CD4-positive, alpha-beta T cell treated with Interleukin-15 for 4 hours (primary cell): ENCODE data around the gene NUP205.

Source experiments
- DNase-seq: peaks from one replicate; pipeline ENCODE4 v3.0.0-alpha.2; 2020; ENCODE audit warnings: low spot score

NUP205 gene, protein sequence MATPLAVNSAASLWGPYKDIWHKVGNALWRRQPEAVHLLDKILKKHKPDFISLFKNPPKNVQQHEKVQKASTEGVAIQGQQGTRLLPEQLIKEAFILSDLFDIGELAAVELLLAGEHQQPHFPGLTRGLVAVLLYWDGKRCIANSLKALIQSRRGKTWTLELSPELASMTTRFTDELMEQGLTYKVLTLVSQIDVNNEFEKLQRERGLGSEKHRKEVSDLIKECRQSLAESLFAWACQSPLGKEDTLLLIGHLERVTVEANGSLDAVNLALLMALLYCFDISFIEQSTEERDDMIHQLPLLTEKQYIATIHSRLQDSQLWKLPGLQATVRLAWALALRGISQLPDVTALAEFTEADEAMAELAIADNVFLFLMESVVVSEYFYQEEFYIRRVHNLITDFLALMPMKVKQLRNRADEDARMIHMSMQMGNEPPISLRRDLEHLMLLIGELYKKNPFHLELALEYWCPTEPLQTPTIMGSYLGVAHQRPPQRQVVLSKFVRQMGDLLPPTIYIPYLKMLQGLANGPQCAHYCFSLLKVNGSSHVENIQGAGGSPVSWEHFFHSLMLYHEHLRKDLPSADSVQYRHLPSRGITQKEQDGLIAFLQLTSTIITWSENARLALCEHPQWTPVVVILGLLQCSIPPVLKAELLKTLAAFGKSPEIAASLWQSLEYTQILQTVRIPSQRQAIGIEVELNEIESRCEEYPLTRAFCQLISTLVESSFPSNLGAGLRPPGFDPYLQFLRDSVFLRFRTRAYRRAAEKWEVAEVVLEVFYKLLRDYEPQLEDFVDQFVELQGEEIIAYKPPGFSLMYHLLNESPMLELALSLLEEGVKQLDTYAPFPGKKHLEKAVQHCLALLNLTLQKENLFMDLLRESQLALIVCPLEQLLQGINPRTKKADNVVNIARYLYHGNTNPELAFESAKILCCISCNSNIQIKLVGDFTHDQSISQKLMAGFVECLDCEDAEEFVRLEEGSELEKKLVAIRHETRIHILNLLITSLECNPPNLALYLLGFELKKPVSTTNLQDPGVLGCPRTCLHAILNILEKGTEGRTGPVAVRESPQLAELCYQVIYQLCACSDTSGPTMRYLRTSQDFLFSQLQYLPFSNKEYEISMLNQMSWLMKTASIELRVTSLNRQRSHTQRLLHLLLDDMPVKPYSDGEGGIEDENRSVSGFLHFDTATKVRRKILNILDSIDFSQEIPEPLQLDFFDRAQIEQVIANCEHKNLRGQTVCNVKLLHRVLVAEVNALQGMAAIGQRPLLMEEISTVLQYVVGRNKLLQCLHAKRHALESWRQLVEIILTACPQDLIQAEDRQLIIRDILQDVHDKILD (N-terminal part only)

DNA sequence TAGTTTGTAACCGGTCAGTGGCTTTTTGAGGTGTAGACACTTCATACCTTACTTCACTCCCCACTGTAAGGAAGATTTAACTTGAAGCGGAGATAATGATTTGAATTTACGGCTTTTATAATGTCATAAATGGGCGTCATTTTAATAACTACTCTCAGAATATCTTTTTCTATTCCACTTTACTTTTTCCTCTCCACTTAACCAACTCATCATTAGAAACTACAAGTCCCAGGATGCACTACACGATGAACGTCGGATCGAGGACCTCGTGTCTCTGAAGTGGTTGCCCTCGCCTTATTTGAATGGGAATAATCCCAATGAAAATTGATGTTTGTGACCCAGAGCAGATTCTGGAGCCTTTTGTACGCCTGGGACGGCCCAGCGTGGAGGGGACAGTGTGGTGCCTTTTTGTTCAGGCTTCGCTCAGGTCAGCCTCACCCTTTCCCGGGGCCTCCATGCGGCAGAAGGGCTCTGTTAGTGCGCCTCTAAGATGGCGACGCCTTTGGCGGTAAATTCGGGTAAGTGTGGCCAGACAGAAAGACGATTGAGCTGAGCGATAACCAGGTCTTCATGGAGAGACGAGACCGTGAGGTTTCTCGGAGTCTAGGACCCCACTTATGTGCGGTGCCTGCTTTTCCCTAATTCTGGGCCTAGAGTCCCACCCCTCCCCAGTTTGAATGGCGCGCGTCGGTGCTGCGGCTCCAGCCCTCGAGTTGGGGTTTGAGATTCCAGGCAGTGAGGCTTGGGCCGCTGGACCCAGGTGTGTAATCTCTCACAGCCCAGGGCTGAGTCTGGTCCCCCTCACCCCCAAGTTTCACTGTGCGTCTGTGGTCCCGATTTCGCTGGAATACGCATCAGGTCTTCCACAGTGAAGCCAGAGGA is at the start of gene NUP205:
Gene NUP205, plus strand, starts transcription at position 463 of the 882 bp plus-strand sequence. Its CDS starts 28 bp downstream, at position 491.
- peak; percentile 75 for DNase-seq

DNA sequence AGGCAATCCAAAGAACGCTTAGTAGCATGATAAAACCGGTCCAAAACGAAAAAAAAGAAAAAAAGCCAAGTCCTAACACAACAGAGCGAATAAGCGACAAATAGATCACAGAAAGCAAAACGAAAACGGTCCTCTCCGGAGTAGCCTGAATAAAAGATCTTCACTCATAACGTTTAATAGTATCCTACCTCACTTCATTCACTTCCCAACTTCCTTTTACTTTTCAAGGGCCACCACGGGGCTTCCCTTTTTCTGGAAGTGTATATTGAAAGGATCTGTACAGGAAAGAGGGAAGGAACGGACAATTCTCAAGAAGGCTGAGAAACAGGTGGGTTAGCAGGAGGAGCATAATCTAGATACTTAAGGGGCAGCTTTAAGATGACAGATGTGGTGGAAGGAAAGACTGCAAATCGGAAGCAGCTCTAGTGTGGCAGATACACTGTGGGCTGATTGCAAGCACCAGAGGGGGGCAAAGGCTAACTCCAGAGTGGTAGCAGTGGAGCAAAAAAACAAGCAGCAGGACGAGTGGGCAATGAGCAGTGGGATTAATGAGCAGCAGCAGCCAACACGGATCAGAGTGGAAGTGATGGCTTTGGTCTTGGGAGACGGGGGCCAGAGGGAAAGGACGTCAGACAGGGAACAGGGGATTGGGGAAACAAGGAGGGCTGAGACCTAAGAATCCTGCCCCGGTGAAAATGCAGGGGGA is 48.7 kb upstream of the NUP205 start:
- no peak for DNase-seq

DNA sequence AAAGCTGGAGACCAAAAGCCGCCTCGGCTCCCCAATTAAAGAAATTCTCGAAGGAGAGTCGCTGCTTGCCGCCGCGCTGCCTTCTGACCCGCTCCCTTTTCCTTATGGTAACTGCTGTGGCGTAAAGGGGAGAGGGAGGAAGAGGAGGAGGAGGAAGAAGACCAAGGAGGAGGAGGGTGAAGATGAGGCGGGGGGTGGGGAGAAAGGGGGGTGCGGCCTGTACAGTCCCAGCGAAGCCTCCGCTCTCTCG is 48.2 kb upstream of the NUP205 start:
- no peak for DNase-seq

DNA sequence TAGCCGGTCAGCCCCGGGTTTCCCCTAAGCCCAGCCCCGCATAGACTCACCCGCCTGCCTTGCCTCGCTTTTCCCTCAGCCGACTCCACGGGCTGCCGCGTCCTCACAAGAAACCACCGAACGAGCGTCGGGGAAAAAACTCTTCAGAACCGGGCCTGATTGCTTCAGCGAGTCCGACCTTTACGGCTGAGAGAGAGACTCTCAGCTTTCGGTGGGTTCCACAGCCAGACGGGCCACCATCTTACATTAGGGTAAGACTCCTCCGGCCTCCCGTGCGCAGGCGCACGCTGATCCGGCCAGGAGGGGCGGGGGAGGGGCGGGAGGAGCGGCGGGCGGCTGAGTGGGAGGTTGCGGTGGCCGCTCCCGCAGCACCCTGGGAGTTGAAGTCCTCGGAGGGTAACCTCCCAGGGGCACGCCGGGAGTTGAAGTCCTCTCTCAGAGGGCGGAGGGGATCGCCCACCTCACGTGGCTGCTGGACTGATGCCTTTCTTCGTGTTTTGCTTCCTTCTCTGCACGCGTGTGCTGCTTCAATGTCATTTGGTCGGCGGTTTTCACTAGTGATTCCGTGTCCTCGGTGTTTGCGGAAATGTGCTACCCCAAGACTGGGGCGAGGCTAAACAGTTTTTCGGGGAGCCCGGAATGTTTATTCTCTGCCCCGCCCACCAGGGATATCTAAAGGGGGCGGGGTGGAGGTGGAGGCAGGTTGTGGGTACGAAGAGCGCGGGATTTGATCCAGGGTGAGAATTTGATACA is 47.7 kb upstream of the NUP205 start, which contains the start of gene CNOT4:
Gene CNOT4, minus strand, starts transcription at position 264 of the 753 bp plus-strand sequence. CDS start 71,771 bp downstream, outside the sequence.
- peak; percentile 97 for DNase-seq

DNA sequence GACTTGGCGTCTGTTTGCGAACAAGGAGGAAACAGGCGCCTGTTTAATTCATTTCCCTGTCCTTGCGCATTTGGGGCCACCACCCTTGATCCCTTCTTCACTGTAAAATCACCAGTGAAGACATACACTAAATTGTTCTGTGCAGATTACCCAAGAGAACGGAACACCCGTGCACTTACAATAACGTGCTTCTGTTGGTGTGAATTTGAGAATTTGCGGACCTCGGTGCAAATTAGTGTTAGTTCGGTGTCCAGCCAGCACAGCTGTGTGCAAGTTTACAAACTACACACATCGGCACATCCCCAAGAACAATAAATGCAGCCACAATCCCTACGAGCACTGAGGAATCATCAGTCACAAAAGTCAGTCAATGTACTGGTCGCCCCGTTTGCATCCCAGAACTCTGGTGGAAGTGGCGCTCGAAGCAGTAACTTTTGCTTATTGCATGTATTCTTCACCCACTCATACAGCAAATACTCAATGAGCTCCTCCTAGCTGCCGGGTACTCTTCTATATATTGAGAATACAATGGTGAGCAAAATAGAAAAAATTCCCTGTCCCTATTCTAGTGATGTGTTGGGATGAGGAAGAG is 47.0 kb upstream of the NUP205 start:
- no peak for DNase-seq

DNA sequence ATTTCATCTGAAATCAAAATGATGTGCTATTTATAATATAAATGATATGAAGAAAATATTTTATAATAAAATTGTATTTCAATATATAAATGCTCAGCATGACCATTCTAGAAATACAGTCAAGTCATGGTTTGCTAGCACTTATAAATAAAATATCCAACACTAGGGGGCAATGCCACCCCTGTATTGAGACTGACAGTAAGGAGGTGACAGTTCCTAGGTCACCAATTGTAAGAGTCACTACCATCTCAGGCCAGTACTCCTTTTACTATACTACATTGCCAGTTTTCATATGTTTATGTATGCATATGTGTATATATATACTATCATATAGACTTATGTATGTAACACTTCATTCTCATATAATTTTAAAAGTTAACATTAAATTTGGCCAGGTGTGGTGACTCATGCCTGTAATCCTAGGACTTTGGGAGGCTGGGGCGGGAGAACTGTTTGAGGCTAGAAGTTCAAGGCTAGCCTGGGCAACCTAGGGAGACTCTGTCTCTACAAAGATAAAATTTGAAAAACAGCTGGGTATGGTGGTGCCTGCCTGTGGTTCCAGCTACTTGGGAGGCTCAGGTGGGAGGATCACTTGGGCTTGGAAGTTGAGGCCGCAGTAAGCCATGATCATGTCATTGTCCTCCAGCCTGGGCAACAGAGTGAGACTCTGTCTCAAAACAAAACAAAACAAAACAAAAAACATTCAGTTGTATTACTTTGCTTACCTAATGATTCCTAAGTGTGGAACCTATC is 45.4 kb upstream of the NUP205 start:
- DNase-seq = peak; percentile 71

DNA sequence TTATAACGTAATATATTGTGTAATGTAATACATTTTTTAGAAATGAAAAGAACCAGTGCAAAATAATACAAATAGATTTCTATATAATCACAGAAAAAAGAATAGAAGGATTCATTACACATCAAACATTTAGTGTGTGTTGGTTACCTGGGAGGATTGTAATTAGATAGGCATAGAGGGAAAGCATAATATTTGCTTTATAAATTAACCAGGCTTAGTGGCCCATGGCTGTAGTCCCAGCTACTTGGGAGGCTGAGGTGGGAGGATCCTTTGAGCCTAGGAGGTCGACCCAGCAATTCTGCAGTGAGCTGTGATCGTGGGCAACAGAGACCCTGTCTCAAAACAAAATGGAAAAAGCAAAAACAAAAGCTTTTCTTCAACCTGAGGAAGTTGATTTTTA is 42.9 kb upstream of the NUP205 start:
- no peak for DNase-seq

DNA sequence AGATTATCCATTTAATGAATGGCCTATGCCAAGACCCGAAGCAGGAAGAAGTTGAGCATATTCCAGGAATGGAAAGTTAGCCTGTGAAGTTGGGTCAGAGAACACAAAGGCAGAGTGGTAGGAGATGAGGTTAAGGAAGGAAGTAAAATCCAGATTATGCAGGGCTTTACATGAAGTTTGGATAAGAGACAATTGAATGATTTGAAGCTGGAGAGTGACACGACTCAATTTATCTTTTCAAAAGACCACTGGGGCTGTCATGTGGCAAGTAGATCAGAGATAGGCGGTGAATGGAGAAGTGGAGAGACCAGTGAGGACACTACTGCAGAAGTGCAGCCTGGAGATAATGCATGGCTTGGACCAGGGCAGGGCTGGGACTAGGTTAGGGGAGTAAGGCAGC is 40.7 kb upstream of the NUP205 start:
- no peak for DNase-seq

DNA sequence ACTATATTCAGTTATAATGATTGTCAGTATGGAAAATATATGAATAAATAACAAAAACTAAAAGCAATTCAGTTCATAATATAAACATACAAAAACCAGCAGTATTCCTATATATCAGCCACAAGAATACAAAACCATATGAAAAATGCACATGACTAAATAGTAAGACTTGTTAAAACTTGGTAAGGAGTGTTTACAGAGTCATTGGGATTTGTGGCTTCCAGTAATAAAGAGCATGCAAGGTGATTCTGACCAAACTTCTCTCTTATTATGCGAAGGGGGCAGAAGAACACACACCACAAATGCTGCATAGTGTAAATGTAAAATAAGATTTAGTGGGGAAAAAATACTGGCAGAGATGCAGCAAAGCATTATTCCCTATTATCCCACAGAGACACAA is 39.0 kb upstream of the NUP205 start:
- no peak for DNase-seq

DNA sequence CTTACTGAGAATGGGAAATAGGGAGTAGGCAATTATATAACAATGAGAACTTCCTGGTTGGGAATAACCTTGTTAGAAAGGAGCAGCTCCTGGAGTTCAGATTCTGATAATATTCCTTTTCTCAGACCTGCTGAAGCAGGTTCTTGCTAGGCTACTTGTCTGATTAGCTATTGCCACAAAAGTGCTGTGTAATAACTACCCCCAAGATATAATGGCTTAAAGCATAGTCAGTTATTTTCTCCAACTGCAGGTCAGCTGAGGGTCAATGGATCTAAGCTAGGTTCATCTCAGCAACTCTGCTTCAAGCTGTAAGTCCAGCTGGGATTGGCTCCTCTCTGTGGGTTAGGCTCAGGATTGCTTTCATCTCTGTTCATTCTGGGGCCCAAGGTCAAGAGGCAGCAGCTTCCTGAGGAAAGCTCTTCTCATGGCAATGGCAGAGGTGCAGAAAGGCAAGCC is 38.5 kb upstream of the NUP205 start:
- no peak for DNase-seq

DNA sequence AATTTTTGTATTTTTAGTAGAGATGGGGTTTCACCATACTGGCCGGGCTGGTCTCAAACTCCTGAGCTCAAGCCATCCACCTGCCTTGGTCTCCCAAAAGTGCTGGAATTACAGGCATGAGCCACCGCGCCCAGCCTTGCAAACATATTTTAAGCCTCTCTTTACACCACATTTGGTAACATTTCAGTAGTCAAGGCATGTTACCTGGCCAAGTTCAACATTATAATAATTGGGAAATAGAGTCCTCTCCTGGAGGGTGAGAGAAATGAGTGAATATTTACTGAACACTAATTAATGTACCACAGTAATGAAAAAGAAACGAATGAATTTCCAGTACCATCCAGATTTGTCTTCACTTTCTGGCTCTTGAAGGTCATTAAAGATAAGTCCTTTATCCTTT is 37.8 kb upstream of the NUP205 start:
- DNase-seq = no peak

DNA sequence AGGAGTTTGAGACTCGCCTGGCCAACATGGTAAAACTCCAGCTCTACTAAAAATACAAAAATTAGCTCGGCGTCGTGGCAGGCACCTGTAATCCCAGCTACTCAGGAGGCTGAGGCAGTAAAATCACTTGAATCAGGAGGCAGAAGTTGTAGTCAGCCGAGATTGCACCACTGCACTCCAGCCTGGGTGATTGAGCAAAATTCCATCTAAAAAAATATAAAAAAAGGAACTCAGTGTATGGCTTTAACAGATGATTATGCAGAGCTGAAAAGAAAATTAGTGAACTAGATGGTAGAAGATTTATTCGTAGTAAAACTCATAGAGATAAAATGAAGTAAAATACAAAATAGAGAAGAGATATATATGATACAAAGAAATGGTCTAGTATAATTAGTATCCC is 35.2 kb upstream of the NUP205 start:
- DNase-seq = no peak

DNA sequence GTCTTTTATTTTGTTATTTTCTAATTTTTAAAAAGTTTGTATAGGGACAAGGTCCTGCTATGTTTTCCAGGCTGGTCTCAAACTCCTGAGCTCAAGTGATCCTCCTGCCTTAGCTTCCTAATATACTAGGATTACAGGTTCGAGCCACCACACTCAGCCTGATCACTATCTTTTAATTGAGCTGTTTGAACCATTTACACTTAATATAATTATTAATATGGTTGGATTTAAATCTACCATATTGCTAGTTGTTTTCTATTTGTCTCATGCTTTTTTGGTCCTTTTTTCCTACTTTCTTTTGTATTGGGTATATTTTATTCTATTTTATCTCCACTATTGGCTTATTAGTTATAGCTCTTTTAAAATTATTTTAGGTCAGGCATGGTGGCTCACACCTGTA is 34.6 kb upstream of the NUP205 start:
- DNase-seq = no peak

DNA sequence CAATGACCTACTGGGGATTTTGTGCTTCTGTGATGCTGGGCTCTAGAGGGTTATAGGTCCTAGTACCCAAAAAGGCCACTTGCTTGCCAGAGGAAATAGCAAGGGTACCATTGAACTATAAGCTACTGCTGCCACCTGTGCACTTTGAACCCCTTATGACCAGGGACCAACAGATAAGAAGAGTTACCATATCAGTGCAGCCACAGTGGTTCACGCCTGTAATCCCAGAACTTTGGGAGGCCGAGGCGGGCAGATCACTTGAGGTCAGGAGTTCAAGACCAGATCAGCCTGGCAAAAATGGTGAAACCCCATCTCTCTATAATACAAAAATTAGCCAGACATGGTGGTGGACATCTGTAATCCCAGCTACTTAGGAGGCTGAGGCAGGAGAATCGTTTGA is 32.3 kb upstream of the NUP205 start:
- no peak for DNase-seq

DNA sequence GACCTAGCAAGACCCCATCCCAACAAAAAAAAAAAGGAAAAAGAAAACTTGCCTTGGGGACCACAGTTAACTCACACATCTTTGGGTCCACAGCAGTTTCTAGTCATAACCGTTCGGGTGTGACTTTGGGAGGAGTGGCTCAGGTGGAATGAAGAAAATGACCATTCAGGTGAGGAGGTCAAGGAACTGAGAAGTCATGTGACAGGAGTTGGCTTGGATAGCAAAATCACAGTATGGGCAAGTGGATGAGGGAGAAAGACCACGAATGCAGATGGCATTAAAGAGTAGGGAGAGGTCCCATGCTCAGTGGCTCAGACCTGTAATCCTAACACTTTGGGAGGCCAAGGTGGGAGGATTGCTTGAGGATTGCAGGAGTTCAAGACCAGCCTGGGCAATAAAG is 30.7 kb upstream of the NUP205 start:
- DNase-seq = no peak

DNA sequence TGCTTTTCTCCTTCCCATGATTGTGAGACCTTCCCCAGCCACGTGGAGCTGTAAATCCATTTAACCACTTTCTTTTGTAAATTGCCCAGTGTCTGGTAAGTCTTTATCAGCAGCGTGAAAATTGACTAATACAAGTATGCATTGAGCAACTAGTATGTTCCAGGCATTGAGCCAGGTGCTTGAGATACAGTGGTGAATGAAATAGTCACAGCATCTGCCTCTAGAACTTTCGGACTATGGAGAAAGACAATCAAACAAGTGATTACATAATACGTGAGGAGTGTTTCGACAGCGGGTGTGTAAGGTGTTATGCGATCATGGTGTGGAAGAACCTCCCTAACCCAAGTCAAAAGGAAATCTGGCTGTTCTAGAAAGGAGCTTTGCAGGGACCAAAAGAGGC is 21.6 kb upstream of the NUP205 start:
- DNase-seq = no peak

DNA sequence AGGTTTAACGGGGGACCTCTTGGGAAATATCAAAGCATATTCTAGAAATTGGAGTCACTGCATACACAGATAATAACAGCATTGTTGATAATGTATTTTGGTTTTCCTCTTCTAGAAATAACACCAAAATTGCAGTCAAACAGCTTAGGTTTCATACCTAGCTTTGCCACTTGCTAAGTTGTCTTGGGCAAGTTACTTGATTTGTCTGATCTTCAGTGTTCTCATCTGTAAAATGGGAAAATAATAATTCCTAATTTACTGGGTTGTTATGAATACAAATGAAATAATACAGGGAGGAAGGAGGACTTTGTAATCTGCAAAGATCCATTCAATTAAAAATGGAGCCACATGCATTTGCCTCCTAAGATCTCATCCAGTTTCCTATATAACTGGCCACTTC is 20.3 kb upstream of the NUP205 start:
- DNase-seq = no peak

DNA sequence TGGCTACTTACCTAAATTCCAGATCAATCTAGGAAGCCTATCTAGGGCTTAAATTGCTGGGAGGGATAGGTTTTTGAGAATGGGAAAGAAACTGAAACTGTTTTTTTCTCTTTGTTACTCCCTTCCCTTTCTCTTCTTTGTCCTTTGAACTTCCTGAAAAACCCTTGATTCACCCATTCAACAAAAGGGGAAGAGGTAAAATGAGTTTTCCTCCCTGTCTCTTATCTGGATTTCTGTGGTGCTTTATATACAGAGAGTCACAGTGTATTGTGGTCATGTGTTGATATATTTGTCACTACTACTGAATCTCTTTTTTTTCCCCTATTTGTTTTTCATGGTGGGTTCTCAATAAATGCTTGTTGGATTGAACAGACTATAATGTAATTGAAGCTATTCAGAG is 19.8 kb upstream of the NUP205 start:
- no peak for DNase-seq

DNA sequence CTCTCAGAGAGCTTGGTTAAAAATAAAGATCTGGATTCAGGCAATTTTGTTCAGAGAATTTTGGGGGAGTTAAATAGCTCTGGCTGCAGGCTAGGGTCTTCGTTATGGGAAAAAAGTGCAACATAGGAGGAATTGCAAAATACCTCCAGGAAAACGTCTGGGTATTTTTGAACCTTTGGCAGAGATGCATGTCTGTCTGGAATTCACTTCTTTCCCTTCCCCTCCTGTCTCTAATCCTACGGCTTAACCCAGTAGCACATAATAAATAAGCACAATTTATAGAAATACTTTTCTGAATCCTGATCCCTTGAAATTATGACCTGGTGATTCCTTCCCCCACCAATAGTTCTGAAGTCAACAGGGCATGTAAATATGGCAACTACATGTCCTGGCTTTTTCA is 19.3 kb upstream of the NUP205 start:
- no peak for DNase-seq
